Forelimb muscle (tissue), 1 donor: ENCODE data around the gene MRPL19. TPM values are rescaled to one million over a fixed set of nuclear protein-coding genes. Genes with fewer than 3 reads are reported as not detected.

Experiments
- DNase-seq: peaks from one replicate; pipeline ENCODE4 v3.0.0-alpha.2; 2013; ENCODE audit warnings: low read depth
- polyA plus RNA-seq: library from polyadenylated mRNA; unstranded; fragments of 120-200 nt; gene quantifications from one replicate; pipeline ENCODE4 v1.2.1, GENCODE V29; 2013; ENCODE audit not compliant: insufficient read length

The MRPL19 gene
- polyA plus RNA-seq, 1 donor = 34.8 TPM

GRCh38 chr2:75736276-75736675, 89.7 kb downstream of the MRPL19 start:
- no peak for DNase-seq

- DNase-seq = no peak
Measured at GRCh38 chr2:75737961-75738360, 91.4 kb downstream of the MRPL19 start.

Other genes with a start within 250 kb of the MRPL19 start
- 5.0 TPM for gene EVA1A, start 85.8 kb upstream of the MRPL19 start, polyA plus RNA-seq
- 21.7 TPM for gene GCFC2, start 64.1 kb downstream of the MRPL19 start, polyA plus RNA-seq